Activated naive CD8-positive, alpha-beta T cell treated with anti-CD3 and anti-CD28 coated beads, Interleukin-2, amount 50 U/mL, for 24 hours (primary cell): ENCODE results near the gene CDC16.
A peak's percentile ranks its signal among the peaks of the same experiment; 100 is the strongest.

ENCODE experiments used
- ATAC-seq: fragments of 150-1000 bp; cut with Tn5 transposase; one replicate; pipeline ENCODE4 v1.10.0; 2021
- DNase-seq: peaks from one replicate; pipeline ENCODE4 v3.0.0; 2021
- H3K27ac Mint-ChIP-seq: one replicate; pipeline ENCODE4 v1.8.0; 2021; ENCODE audit warnings: mild to moderate bottlenecking, mixed read lengths
- H3K27me3 Mint-ChIP-seq: one replicate; pipeline ENCODE4 v1.8.0; 2021; ENCODE audit warnings: mixed read lengths
- H3K36me3 Mint-ChIP-seq: one replicate; pipeline ENCODE4 v1.8.0; 2021; ENCODE audit warnings: low read depth, mixed read lengths
- H3K4me1 Mint-ChIP-seq: one replicate; pipeline ENCODE4 v1.8.0; 2021; ENCODE audit warnings: mixed read lengths
- H3K4me3 Mint-ChIP-seq: one replicate; pipeline ENCODE4 v1.8.0; 2021; ENCODE audit warnings: mild to moderate bottlenecking, moderate library complexity, mixed read lengths
- H3K9me3 Mint-ChIP-seq: one replicate; pipeline ENCODE4 v1.8.0; 2021; ENCODE audit warnings: mixed read lengths

Gene CDC16

GRCh38 chr13:114213980-114214379 lies 20.7 kb upstream of the CDC16 start:
- no peak overlapping the region for H3K27ac Mint-ChIP-seq
- DNase-seq (no peak), ATAC-seq (no peak)
- H3K4me1 Mint-ChIP-seq, result peaks cover 20% of the 10 kb centered on the region
- H3K36me3 Mint-ChIP-seq, result no peaks in the 10 kb centered on the region
- no peak overlapping the region for H3K4me3 Mint-ChIP-seq
- no peaks in the 10 kb centered on the region for H3K27me3 Mint-ChIP-seq
- H3K9me3 Mint-ChIP-seq, result no peaks in the 10 kb centered on the region

GRCh38 chr13:114219392-114219791 lies 15.3 kb upstream of the CDC16 start:
- ATAC-seq (no peak), DNase-seq (no peak)
- no peak overlapping the region for H3K27ac Mint-ChIP-seq
- H3K9me3 Mint-ChIP-seq, result no peaks in the 10 kb centered on the region
- H3K4me3 Mint-ChIP-seq, result no peak overlapping the region
- H3K27me3 Mint-ChIP-seq, result no peaks in the 10 kb centered on the region
- no peaks in the 10 kb centered on the region for H3K36me3 Mint-ChIP-seq
- H3K4me1 Mint-ChIP-seq, result peaks cover 53% of the 10 kb centered on the region

- Mint-ChIP-seq H3K36me3 (no peaks in the 10 kb centered on the region), H3K27me3 (no peaks in the 10 kb centered on the region), H3K27ac (peak overlapping the region; percentile 12), H3K4me3 (no peak overlapping the region), H3K4me1 (peaks cover 71% of the 10 kb centered on the region), H3K9me3 (no peaks in the 10 kb centered on the region)
- DNase-seq (no peak), ATAC-seq (no peak)
These were observed 12.2 kb upstream of the CDC16 start for GRCh38 chr13:114222461-114222968.

DNA sequence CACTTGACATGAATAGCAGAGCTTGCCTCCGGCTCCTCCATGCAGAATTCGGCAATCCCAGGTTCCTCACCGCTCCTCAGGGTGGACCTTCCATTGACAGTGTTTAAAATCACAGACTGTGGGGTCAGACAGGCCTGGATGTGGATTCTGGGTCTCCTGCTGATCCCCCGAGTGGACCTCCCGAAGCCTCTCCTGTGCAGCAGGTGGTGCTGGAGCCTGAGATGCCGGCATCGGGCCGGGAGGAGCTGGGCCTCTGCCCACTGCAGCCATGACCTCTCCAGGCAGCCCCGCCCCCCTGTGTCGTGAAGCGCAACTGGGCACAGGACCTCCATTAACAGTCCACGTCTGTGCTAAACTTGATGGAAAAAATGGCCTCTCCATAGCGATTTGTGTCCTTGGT lies 10.5 kb upstream of the CDC16 start:
- Mint-ChIP-seq H3K4me3 (no peak overlapping the region), H3K4me1 (peaks cover 63% of the 10 kb centered on the region), H3K9me3 (no peaks in the 10 kb centered on the region), H3K27ac (no peak overlapping the region), H3K36me3 (no peaks in the 10 kb centered on the region), H3K27me3 (no peaks in the 10 kb centered on the region)
- DNase-seq (no peak), ATAC-seq (no peak)

- Mint-ChIP-seq H3K27ac (no peak overlapping the region), H3K4me3 (no peak overlapping the region), H3K9me3 (no peaks in the 10 kb centered on the region), H3K36me3 (no peaks in the 10 kb centered on the region), H3K4me1 (peaks cover 56% of the 10 kb centered on the region), H3K27me3 (peaks cover under 1% of the 10 kb centered on the region)
- peak; percentile 26 for ATAC-seq
- no peak for DNase-seq
These were observed 9.1 kb upstream of the CDC16 start for GRCh38 chr13:114225610-114226009.

GRCh38 chr13:114226088-114226487 lies 8.6 kb upstream of the CDC16 start:
- H3K36me3 Mint-ChIP-seq, result no peaks in the 10 kb centered on the region
- DNase-seq (no peak), ATAC-seq (peak; percentile 7)
- H3K27ac Mint-ChIP-seq, result no peak overlapping the region
- H3K9me3 Mint-ChIP-seq, result no peaks in the 10 kb centered on the region
- H3K4me3 Mint-ChIP-seq, result no peak overlapping the region
- H3K4me1 Mint-ChIP-seq, result peaks cover 53% of the 10 kb centered on the region
- peaks cover 4% of the 10 kb centered on the region for H3K27me3 Mint-ChIP-seq

DNA sequence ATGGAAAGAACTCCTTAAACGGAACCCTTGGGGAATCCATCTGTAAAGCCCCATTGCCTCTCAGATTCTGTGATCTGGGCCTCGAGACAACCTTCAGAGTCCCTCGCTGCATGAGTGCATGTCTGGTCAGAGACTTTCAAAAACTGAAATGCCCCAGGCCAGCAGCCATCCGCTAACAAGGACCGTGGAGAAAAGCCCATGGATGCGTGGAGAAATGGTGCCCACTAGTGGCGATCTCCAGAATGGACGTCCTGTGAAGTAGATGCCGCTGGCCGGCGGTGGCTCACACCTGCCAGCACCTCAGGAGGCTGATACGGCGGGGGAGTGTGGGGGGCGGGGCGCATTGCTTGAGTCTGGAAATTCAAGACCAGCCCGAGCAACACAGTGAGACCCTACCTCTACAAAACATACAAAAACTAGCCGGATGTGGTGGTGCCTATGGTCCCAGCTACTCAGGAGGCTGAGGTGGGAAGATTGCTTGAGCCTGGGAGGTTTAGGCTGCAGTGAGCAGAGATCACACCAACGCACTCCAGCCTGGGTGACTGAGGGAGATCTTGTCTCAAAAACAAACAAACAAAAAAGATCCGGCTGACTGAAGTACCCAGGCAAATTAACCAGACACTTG lies 7.9 kb upstream of the CDC16 start:
- no peak overlapping the region for H3K27ac Mint-ChIP-seq
- H3K27me3 Mint-ChIP-seq, result peaks cover 4% of the 10 kb centered on the region
- no peaks in the 10 kb centered on the region for H3K9me3 Mint-ChIP-seq
- ATAC-seq (peak; percentile 90), DNase-seq (peak; percentile 89)
- no peaks in the 10 kb centered on the region for H3K36me3 Mint-ChIP-seq
- no peak overlapping the region for H3K4me3 Mint-ChIP-seq
- peaks cover 46% of the 10 kb centered on the region for H3K4me1 Mint-ChIP-seq

DNA sequence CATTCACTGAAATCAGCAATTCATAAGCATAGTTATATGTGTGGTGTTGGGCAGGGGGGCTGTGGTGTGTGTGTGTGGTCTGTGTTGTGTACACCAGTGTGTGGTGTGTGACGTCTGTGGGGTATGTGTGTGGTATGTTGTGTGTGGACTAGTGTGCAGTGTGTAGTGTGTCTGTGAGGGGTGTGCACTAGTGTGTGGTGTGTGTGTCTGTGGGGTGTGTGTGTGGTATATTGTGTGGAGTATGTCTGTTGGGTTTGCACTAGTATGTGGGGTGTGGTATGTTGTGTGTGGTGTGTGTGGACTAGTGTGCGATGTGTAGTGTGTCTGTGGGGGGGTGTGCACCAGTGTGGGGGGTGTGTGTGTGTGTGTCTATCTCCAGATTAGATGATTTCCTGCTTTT lies 7.2 kb upstream of the CDC16 start:
- Mint-ChIP-seq H3K36me3 (no peaks in the 10 kb centered on the region), H3K4me1 (peaks cover 40% of the 10 kb centered on the region), H3K4me3 (no peak overlapping the region), H3K27me3 (peaks cover 4% of the 10 kb centered on the region), H3K27ac (no peak overlapping the region), H3K9me3 (no peaks in the 10 kb centered on the region)
- DNase-seq, result no peak
- no peak for ATAC-seq

- Mint-ChIP-seq H3K36me3 (no peaks in the 10 kb centered on the region), H3K4me1 (peaks cover 38% of the 10 kb centered on the region), H3K27ac (no peak overlapping the region), H3K4me3 (no peak overlapping the region), H3K9me3 (no peaks in the 10 kb centered on the region), H3K27me3 (peaks cover 4% of the 10 kb centered on the region)
- no peak for ATAC-seq
- DNase-seq, result no peak
These were observed 6.5 kb upstream of the CDC16 start for GRCh38 chr13:114228176-114228575.

DNA sequence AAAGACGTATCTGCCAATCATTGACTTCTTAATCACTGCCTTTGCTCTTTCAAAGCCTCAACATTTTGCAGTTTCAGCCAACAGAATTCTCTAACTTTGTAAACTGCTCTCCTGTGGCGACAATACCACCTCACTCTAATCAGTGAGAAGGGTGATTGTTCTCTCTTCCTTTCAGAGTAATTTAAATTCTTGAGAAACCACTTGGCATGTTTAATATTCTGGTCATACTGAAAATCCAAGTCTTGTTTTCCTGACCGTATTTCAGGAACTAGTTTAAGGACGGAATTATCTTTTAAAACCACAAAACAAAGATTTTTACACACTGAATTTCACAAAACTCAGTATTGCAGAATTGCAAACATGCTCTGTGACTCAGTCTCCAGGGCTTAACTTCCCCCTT lies 5.2 kb upstream of the CDC16 start:
- Mint-ChIP-seq H3K27me3 (peaks cover 4% of the 10 kb centered on the region), H3K27ac (no peak overlapping the region), H3K36me3 (no peaks in the 10 kb centered on the region), H3K4me3 (no peak overlapping the region), H3K9me3 (peaks cover 3% of the 10 kb centered on the region), H3K4me1 (peaks cover 40% of the 10 kb centered on the region)
- ATAC-seq (no peak), DNase-seq (no peak)

GRCh38 chr13:114230117-114230516 lies 4.6 kb upstream of the CDC16 start:
- H3K9me3 Mint-ChIP-seq, result peaks cover 3% of the 10 kb centered on the region
- DNase-seq (no peak), ATAC-seq (no peak)
- no peak overlapping the region for H3K27ac Mint-ChIP-seq
- H3K36me3 Mint-ChIP-seq, result no peaks in the 10 kb centered on the region
- H3K4me3 Mint-ChIP-seq, result no peak overlapping the region
- H3K27me3 Mint-ChIP-seq, result peaks cover 4% of the 10 kb centered on the region
- H3K4me1 Mint-ChIP-seq, result peaks cover 36% of the 10 kb centered on the region

DNA sequence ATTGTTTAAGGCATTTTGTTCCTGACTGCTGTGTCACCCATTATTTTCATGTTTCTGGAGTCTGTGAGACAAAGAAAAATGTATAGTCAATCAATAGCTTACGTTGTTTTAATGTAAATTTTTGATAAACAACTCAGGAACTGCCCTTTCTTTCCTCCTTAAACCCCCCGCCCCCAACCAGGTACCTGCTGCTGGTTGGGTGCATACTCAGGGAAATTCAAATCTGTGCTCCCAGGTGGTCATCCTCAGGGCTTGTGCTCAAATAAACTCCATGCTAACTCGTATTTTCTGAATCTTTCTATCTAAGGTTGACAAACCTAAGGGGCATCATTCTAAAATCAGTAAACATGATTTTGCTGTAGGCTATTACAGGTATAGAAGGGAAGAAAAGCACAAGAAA lies 4.1 kb upstream of the CDC16 start:
- ATAC-seq (no peak), DNase-seq (no peak)
- Mint-ChIP-seq H3K4me3 (no peak overlapping the region), H3K36me3 (no peaks in the 10 kb centered on the region), H3K27me3 (peaks cover 4% of the 10 kb centered on the region), H3K4me1 (peaks cover 39% of the 10 kb centered on the region), H3K9me3 (peaks cover 3% of the 10 kb centered on the region), H3K27ac (no peak overlapping the region)

- ATAC-seq, result no peak
- peaks cover 4% of the 10 kb centered on the region for H3K27me3 Mint-ChIP-seq
- no peak overlapping the region for H3K27ac Mint-ChIP-seq
- H3K36me3 Mint-ChIP-seq, result peaks cover 3% of the 10 kb centered on the region
- peaks cover 36% of the 10 kb centered on the region for H3K4me1 Mint-ChIP-seq
- H3K4me3 Mint-ChIP-seq, result no peak overlapping the region
- peaks cover 3% of the 10 kb centered on the region for H3K9me3 Mint-ChIP-seq
- no peak for DNase-seq
These were observed 2.8 kb upstream of the CDC16 start for GRCh38 chr13:114231886-114232285.

GRCh38 chr13:114234266-114234644 lies 442 bp upstream of the CDC16 start:
- H3K4me1 Mint-ChIP-seq, result peaks cover 42% of the 10 kb centered on the region
- ATAC-seq, result no peak

DNA sequence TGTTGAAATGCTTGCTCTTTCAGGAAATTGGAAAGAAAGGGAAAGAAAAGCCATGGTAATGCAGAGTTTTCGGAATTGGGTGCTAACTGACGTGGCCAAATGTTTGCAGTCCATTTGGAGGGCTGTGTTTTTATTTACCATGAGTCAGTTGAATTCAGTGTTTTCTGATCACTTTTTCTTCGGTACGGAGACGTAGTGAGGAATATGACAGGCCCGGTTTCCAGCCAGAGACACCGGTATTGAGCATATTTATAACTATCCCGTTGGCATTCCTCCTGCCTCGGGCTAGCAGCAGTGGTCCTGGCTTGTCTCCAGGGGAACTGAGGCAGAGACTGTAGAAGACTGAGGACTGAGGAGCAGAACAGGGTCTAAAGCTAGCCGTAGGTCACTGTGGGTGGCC lies 1.0 kb downstream of the CDC16 start:
- Mint-ChIP-seq H3K36me3 (peaks cover 24% of the 10 kb centered on the region), H3K4me1 (peaks cover 36% of the 10 kb centered on the region), H3K27me3 (peaks cover 2% of the 10 kb centered on the region), H3K27ac (peak overlapping the region; percentile 87), H3K4me3 (peak overlapping the region; percentile 93), H3K9me3 (peaks cover 3% of the 10 kb centered on the region)
- ATAC-seq (no peak), DNase-seq (no peak)

More at GRCh38 chr13:114234266-114234644, 442 bp upstream of the CDC16 start:
- peaks cover 4% of the 10 kb centered on the region for H3K27me3 Mint-ChIP-seq
- H3K4me3 Mint-ChIP-seq, result peak overlapping the region; percentile 93
- peak overlapping the region; percentile 62 for H3K27ac Mint-ChIP-seq
- no peak for DNase-seq
- H3K36me3 Mint-ChIP-seq, result peaks cover 17% of the 10 kb centered on the region
- H3K9me3 Mint-ChIP-seq, result peaks cover 3% of the 10 kb centered on the region

GRCh38 chr13:114236227-114236626 lies 1.5 kb downstream of the CDC16 start:
- Mint-ChIP-seq H3K4me3 (peak overlapping the region; percentile 93), H3K27ac (peak overlapping the region; percentile 87), H3K27me3 (no peaks in the 10 kb centered on the region), H3K36me3 (peaks cover 28% of the 10 kb centered on the region), H3K4me1 (peaks cover 35% of the 10 kb centered on the region), H3K9me3 (peaks cover 3% of the 10 kb centered on the region)
- ATAC-seq (no peak), DNase-seq (no peak)
